OCI-LY3 (cell line): ENCODE data around the gene SAE1.

Experiments
- H2AFZ ChIP-seq: fragments of 200-600, 300-600 bp; shearing (Covaris generic); 2 replicates; pipeline ENCODE4 v1.6.0; 2014; ENCODE audit warnings: antibody characterized with exemption, low read depth, low read length
- H3K27ac ChIP-seq: fragments of 200-600, 300-600 bp; sonication (generic); 2 replicates; pipeline ENCODE4 v1.5.1; 2014; ENCODE audit warnings: mild to moderate bottlenecking, low read length, moderate library complexity, mixed read lengths
- H3K27me3 ChIP-seq: fragments of 200-600, 300-600 bp; sonication (generic); 2 replicates; pipeline ENCODE4 v1.6.1; 2014; ENCODE audit warnings: low read depth, low read length, mixed read lengths
- H3K36me3 ChIP-seq: fragments of 200-600, 300-600 bp; sonication (generic); replicated peaks from 2 replicates; pipeline ENCODE3; 2014; ENCODE audit warnings: low read depth, low read length, mixed read lengths
- H3K4me1 ChIP-seq: fragments of 300-600, 200-600 bp; sonication (generic); 2 replicates; pipeline ENCODE4 v1.6.1; 2014; ENCODE audit warnings: low read length, mixed read lengths
- H3K4me2 ChIP-seq: fragments of 200-600, 300-600 bp; sonication (generic); 2 replicates; pipeline ENCODE4 v1.6.1; 2014; ENCODE audit warnings: low read length, mixed read lengths
- H3K4me3 ChIP-seq: fragments of 300-600, 200-600 bp; sonication (generic); 2 replicates; pipeline ENCODE4 v1.5.1; 2014; ENCODE audit warnings: antibody characterized with exemption, mild to moderate bottlenecking, low read length, moderate library complexity
- H3K79me2 ChIP-seq: fragments of 300-600, 200-600 bp; shearing (Covaris generic); 2 replicates; pipeline ENCODE4 v1.6.1; 2014; ENCODE audit warnings: mild to moderate bottlenecking, low read length, mixed read lengths
- H3K9ac ChIP-seq: fragments of 300-600, 200-600 bp; shearing (Covaris generic); 2 replicates; pipeline ENCODE4 v1.6.0; 2014; ENCODE audit warnings: mild to moderate bottlenecking, low read length, moderate library complexity
- H3K9me3 ChIP-seq: fragments of 200-600, 300-600 bp; shearing (Covaris generic); 2 replicates; pipeline ENCODE4 v1.6.1; 2014; ENCODE audit warnings: low read length, mixed read lengths; ENCODE audit not compliant: insufficient read depth
- H4K20me1 ChIP-seq: fragments of 200-600, 300-600 bp; sonication (generic); 2 replicates; pipeline ENCODE4 v1.6.1; 2016; ENCODE audit warnings: low read length, mixed read lengths; ENCODE audit not compliant: insufficient read depth
- CTCF ChIP-seq: fragments of 200-600, 300-600 bp; sonication (generic); IDR thresholded peaks from 2 replicates; pipeline ENCODE4 v1.5.1; 2014; ENCODE audit warnings: antibody characterized with exemption, low read length, low read depth
- EZH2phosphoT487 ChIP-seq: fragments of 200-600 bp; shearing (Covaris generic); IDR thresholded peaks from 2 replicates; pipeline ENCODE4 v1.6.1; 2018; ENCODE audit warnings: antibody characterized with exemption, mixed run types, low read depth

Gene SAE1

GRCh38 chr19:47120470-47121067 is 10.1 kb upstream of the SAE1 start:
- Histone ChIP-seq H3K4me1 (no peaks in the 10 kb centered on the region), H3K9ac (no peak overlapping the region), H4K20me1 (no peaks in the 10 kb centered on the region), H3K4me2 (no peak overlapping the region), H3K27ac (no peak overlapping the region), H3K79me2 (no peaks in the 10 kb centered on the region), H3K27me3 (peaks cover 6% of the 10 kb centered on the region), H3K4me3 (no peak overlapping the region), H3K36me3 (no peaks in the 10 kb centered on the region), H2AFZ (no peak overlapping the region), H3K9me3 (no peaks in the 10 kb centered on the region)
- no peak for TF ChIP-seq CTCF
- no peak for TF ChIP-seq EZH2phosphoT487

GRCh38 chr19:47122359-47123335 is 8.0 kb upstream of the SAE1 start:
- Histone ChIP-seq H4K20me1 (no peaks in the 10 kb centered on the region), H3K27me3 (no peaks in the 10 kb centered on the region), H3K4me3 (no peak overlapping the region), H3K4me1 (no peaks in the 10 kb centered on the region), H3K36me3 (no peaks in the 10 kb centered on the region), H2AFZ (no peak overlapping the region), H3K79me2 (no peaks in the 10 kb centered on the region), H3K4me2 (no peak overlapping the region), H3K27ac (no peak overlapping the region), H3K9ac (no peak overlapping the region), H3K9me3 (no peaks in the 10 kb centered on the region)
- no peak for TF ChIP-seq EZH2phosphoT487
- no peak for TF ChIP-seq CTCF

- Histone ChIP-seq H3K27ac (no peak overlapping the region), H3K4me1 (no peaks in the 10 kb centered on the region), H4K20me1 (no peaks in the 10 kb centered on the region), H3K9ac (no peak overlapping the region), H3K27me3 (no peaks in the 10 kb centered on the region), H3K9me3 (no peaks in the 10 kb centered on the region), H3K4me3 (no peak overlapping the region), H3K4me2 (no peak overlapping the region), H3K36me3 (no peaks in the 10 kb centered on the region), H2AFZ (no peak overlapping the region), H3K79me2 (no peaks in the 10 kb centered on the region)
- TF ChIP-seq EZH2phosphoT487, result no peak
- TF ChIP-seq CTCF, result no peak
Observed at GRCh38 chr19:47123406-47123805, 7.2 kb upstream of the SAE1 start.

GRCh38 chr19:47124937-47125668 is 5.5 kb upstream of the SAE1 start:
- H3K9ac ChIP-seq, result no peak overlapping the region
- H3K4me1 ChIP-seq, result peaks cover under 1% of the 10 kb centered on the region; the same call in 1 of the 2 replicates
- H3K27me3 ChIP-seq, result no peaks in the 10 kb centered on the region
- no peak overlapping the region for H3K27ac ChIP-seq
- TF ChIP-seq EZH2phosphoT487 (no peak), CTCF (peak; percentile 87)
- H2AFZ ChIP-seq, result no peak overlapping the region
- no peaks in the 10 kb centered on the region for H4K20me1 ChIP-seq
- no peaks in the 10 kb centered on the region for H3K36me3 ChIP-seq
- no peak overlapping the region for H3K4me2 ChIP-seq
- H3K9me3 ChIP-seq, result no peaks in the 10 kb centered on the region
- H3K4me3 ChIP-seq, result no peak overlapping the region
- no peaks in the 10 kb centered on the region for H3K79me2 ChIP-seq
